SK-N-SH treated with all-trans-retinoic acid at 6 μM for 48 hours (cell line): Measurements from ENCODE around the gene ATRN.

Experiments used
- ATAC-seq: fragments of 200-7000 bp; cut with Tn5 transposase; 3 replicates; pipeline ENCODE4 v1.9.1; 2020; ENCODE audit warnings: mild to moderate bottlenecking, moderate library complexity
- ARNTL ChIP-seq: fragments of 450-650 bp; formaldehyde crosslinking; IDR thresholded peaks from 2 replicates; pipeline ENCODE4 v1.5.0; 2020; ENCODE audit warnings: low read depth, mild to moderate bottlenecking, moderate library complexity, borderline replicate concordance
- BACH2 ChIP-seq: fragments of 250-450 bp; sonication (Bioruptor Pico); IDR thresholded peaks from 2 replicates; pipeline ENCODE4 v1.9.0; 2021; ENCODE audit warnings: mild to moderate bottlenecking, borderline replicate concordance
- CSDC2 ChIP-seq: fragments of 250-450 bp; sonication (Bioruptor Pico); IDR thresholded peaks from 2 replicates; pipeline ENCODE4 v1.5.0; 2020; ENCODE audit warnings: mild to moderate bottlenecking, moderate library complexity
- CSRNP3 ChIP-seq: fragments of 250-450 bp; sonication (Bioruptor Pico); IDR thresholded peaks from 2 replicates; pipeline ENCODE4 v1.5.1; 2021; ENCODE audit warnings: mild to moderate bottlenecking, moderate library complexity
- ESRRG ChIP-seq: fragments of 250-450 bp; sonication (Bioruptor Pico); IDR thresholded peaks from 2 replicates; pipeline ENCODE4 v1.6.1; 2021; ENCODE audit warnings: mild to moderate bottlenecking
- GLIS3 ChIP-seq: fragments of 250-450 bp; sonication (Bioruptor Pico); IDR thresholded peaks from 2 replicates; pipeline ENCODE4 v1.5.0; 2020; ENCODE audit warnings: mild to moderate bottlenecking, moderate library complexity
- ISL1 ChIP-seq: fragments of 250-450 bp; sonication (Bioruptor Pico); IDR thresholded peaks from 2 replicates; pipeline ENCODE4 v2.1.2; 2022; ENCODE audit warnings: mild to moderate bottlenecking, moderate library complexity
- OSR1 ChIP-seq: fragments of 250-450 bp; sonication (Bioruptor Pico); IDR thresholded peaks from 2 replicates; pipeline ENCODE4 v1.8.0; 2022; ENCODE audit warnings: moderate library complexity, mild to moderate bottlenecking, inconsistent platforms
- POU6F1 ChIP-seq: fragments of 250-450 bp; sonication (Bioruptor Pico); IDR thresholded peaks from 2 replicates; pipeline ENCODE4 v1.8.0; 2021; ENCODE audit warnings: low read depth, mild to moderate bottlenecking, moderate library complexity, borderline replicate concordance
- PPARA ChIP-seq: fragments of 250-450 bp; sonication (Bioruptor Pico); IDR thresholded peaks from 2 replicates; pipeline ENCODE4 v1.5.0; 2020; ENCODE audit warnings: mild to moderate bottlenecking, borderline replicate concordance
- SNAI2 ChIP-seq: fragments of 250-450 bp; sonication (Bioruptor Pico); IDR thresholded peaks from 2 replicates; pipeline ENCODE4 v1.5.0; 2020; ENCODE audit warnings: mild to moderate bottlenecking, moderate library complexity
- TCF4 ChIP-seq: fragments of 250-450 bp; sonication (Bioruptor Pico); IDR thresholded peaks from 2 replicates; pipeline ENCODE4 v1.8.0; 2021; ENCODE audit warnings: mild to moderate bottlenecking, moderate library complexity, borderline replicate concordance
- TOX ChIP-seq: fragments of 250-450 bp; sonication (Bioruptor Pico); IDR thresholded peaks from 2 replicates; pipeline ENCODE4 v1.8.0; 2021; ENCODE audit warnings: mild to moderate bottlenecking, moderate library complexity, borderline replicate concordance
- TSHZ2 ChIP-seq: fragments of 250-450 bp; sonication (Bioruptor Pico); IDR thresholded peaks from 2 replicates; pipeline ENCODE4 v1.5.0; 2020; ENCODE audit warnings: mild to moderate bottlenecking, moderate library complexity
- ZC3H10 ChIP-seq: fragments of 250-450 bp; sonication (Bioruptor Pico); IDR thresholded peaks from 2 replicates; pipeline ENCODE4 v1.5.1; 2021; ENCODE audit warnings: mild to moderate bottlenecking, moderate library complexity
- ZFP3 ChIP-seq: fragments of 250-450 bp; sonication (Bioruptor Pico); IDR thresholded peaks from 2 replicates; pipeline ENCODE4 v1.5.0; 2020; ENCODE audit warnings: mild to moderate bottlenecking, moderate library complexity
- ZFP30 ChIP-seq: fragments of 450-650 bp; formaldehyde crosslinking; IDR thresholded peaks from 2 replicates; pipeline ENCODE4 v1.5.0; 2022; ENCODE audit warnings: mild to moderate bottlenecking, moderate library complexity
- ZNF565 ChIP-seq: fragments of 450-650 bp; formaldehyde crosslinking; conservative IDR thresholded peaks from 2 replicates; pipeline ENCODE4 v1.5.0; 2020; ENCODE audit warnings: low read depth, mild to moderate bottlenecking, moderate library complexity
- ZNF8 ChIP-seq: fragments of 450-650 bp; formaldehyde crosslinking; IDR thresholded peaks from 2 replicates; pipeline ENCODE4 v1.5.0; 2020; ENCODE audit warnings: mild to moderate bottlenecking, moderate library complexity
- TF ChIP-seq, protein P1 (sequence below): fragments of 250-450 bp; sonication (Bioruptor Pico); IDR thresholded peaks from 2 replicates; pipeline ENCODE4 v1.5.1; 2020; ENCODE audit warnings: low read depth, mild to moderate bottlenecking, moderate library complexity
- TF ChIP-seq, protein P2 (sequence below): fragments of 250-450 bp; sonication (Bioruptor Pico); IDR thresholded peaks from 2 replicates; pipeline ENCODE4 v1.8.0; 2020; ENCODE audit warnings: mild to moderate bottlenecking, moderate library complexity, borderline replicate concordance

The ATRN gene

DNA sequence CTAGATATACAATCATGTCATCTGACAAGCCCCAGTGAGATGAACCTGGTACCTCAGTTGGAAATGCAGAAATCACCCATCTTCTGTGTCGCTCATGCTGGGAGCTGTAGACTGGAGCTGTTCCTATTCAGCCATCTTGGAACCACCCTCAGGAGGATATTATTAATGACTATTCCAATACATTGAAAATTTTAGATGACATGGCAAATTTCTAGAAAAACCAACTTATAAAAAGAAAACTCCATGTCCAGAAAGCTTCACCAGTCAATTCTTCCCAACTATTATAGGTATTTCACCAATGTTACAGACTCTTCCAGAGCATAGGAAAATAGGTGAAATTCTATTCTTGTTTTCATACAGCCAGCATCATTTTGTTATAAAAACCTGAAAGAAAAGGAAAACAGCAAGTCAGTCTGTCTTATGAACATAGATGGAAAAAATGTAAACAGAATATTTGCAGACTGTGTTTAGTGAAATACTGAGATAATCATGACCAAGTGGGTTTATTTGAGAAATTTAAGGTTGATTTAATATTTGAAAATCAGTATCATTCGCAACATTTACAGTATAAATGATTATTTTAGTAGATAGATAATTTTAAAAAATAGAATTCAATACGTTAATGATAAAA is 43.3 kb downstream of the ATRN start:
- no peak for ATAC-seq
- TF ChIP-seq TOX (CRISPR knock-in tag) (no peak), ARNTL (CRISPR knock-in tag) (no peak), ZFP30 (CRISPR knock-in tag) (no peak), BACH2 (CRISPR knock-in tag) (no peak), OSR1 (no peak), PPARA (CRISPR knock-in tag) (no peak), ZFP3 (CRISPR knock-in tag) (no peak), CSRNP3 (CRISPR knock-in tag) (no peak), ZNF8 (no peak), ESRRG (CRISPR knock-in tag) (no peak), CSDC2 (no peak), TSHZ2 (no peak), GLIS3 (CRISPR knock-in tag) (no peak), SNAI2 (no peak), TCF4 (CRISPR knock-in tag) (no peak), POU6F1 (CRISPR knock-in tag) (no peak)
- TF ChIP-seq, protein P1, sequence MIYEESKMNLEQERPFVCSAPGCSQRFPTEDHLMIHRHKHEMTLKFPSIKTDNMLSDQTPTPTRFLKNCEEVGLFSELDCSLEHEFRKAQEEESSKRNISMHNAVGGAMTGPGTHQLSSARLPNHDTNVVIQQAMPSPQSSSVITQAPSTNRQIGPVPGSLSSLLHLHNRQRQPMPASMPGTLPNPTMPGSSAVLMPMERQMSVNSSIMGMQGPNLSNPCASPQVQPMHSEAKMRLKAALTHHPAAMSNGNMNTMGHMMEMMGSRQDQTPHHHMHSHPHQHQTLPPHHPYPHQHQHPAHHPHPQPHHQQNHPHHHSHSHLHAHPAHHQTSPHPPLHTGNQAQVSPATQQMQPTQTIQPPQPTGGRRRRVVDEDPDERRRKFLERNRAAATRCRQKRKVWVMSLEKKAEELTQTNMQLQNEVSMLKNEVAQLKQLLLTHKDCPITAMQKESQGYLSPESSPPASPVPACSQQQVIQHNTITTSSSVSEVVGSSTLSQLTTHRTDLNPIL (CRISPR knock-in tag) = no peak
- TF ChIP-seq, protein P2, sequence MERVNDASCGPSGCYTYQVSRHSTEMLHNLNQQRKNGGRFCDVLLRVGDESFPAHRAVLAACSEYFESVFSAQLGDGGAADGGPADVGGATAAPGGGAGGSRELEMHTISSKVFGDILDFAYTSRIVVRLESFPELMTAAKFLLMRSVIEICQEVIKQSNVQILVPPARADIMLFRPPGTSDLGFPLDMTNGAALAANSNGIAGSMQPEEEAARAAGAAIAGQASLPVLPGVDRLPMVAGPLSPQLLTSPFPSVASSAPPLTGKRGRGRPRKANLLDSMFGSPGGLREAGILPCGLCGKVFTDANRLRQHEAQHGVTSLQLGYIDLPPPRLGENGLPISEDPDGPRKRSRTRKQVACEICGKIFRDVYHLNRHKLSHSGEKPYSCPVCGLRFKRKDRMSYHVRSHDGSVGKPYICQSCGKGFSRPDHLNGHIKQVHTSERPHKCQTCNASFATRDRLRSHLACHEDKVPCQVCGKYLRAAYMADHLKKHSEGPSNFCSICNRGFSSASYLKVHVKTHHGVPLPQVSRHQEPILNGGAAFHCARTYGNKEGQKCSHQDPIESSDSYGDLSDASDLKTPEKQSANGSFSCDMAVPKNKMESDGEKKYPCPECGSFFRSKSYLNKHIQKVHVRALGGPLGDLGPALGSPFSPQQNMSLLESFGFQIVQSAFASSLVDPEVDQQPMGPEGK = no peak
- TF ChIP-seq, all 23 proteins: peak for 0

GRCh38 chr20:3515379-3516170 is 44.8 kb downstream of the ATRN start:
- peak; percentile 22; the same call in 1 of the 3 replicates for ATAC-seq
- TF ChIP-seq CSDC2 = no peak
- TF ChIP-seq ZC3H10 (CRISPR knock-in tag) = no peak
- TF ChIP-seq PPARA (CRISPR knock-in tag) = no peak
- no peak for TF ChIP-seq POU6F1 (CRISPR knock-in tag)
- TF ChIP-seq ZNF565 = no peak
- TF ChIP-seq, protein P2 = no peak
- TF ChIP-seq OSR1 = no peak
- TF ChIP-seq SNAI2 = no peak
- TF ChIP-seq ESRRG (CRISPR knock-in tag) = no peak
- no peak for TF ChIP-seq BACH2 (CRISPR knock-in tag)
- no peak for TF ChIP-seq TOX (CRISPR knock-in tag)
- TF ChIP-seq, protein P1 (CRISPR knock-in tag) = no peak
- TF ChIP-seq ISL1 (CRISPR knock-in tag) = no peak
